IMR-90 (cell line): ENCODE measurements around the gene CYB561D1. TPM values are rescaled to one million over a fixed set of nuclear protein-coding genes. Genes with fewer than 3 reads are reported as not detected.

ENCODE experiments used
- ATAC-seq: fragments of 200-7000 bp; cut with Tn5 transposase; 2 replicates; pipeline ENCODE4 v1.9.1; 2020; ENCODE audit warnings: low read depth, mild to moderate bottlenecking, moderate library complexity
- BruUV-seq: library from RNA; stranded (reverse); fragments of 400-500 nt; replicated peaks from 2 replicates; lab custom pipeline; 2021; lab: Mats Ljungman, UMichigan
- CTCF ChIA-PET: fragments of 300-600 bp; formaldehyde crosslinking; extraction: SDS; loops from one replicate; lab custom pipeline; 2021; ENCODE audit warnings: antibody characterized with exemption; lab: Yijun Ruan, JAX
- POLR2A ChIA-PET: fragments of 300-600 bp; sonication (Branson Sonifier 250); formaldehyde crosslinking; loops from one replicate; lab custom pipeline; 2022; ENCODE audit warnings: antibody characterized with exemption; ENCODE audit not compliant: unreplicated experiment; lab: Charles Lee
- DNase-seq: peaks from one replicate; pipeline ENCODE4 v3.0.0; 2013
- H2AFZ ChIP-seq: replicated peaks from 2 replicates; pipeline ENCODE3; 2013; ENCODE audit warnings: low read length, mild to moderate bottlenecking; ENCODE audit not compliant: poor library complexity
- H2AK5ac ChIP-seq: 2 replicates; pipeline ENCODE4 v1.6.1; 2013; ENCODE audit warnings: low read depth, low read length, inconsistent platforms
- H2AK9ac ChIP-seq: replicated peaks from 2 replicates; pipeline ENCODE3; 2013; ENCODE audit warnings: mild to moderate bottlenecking, low read depth, low read length, moderate library complexity; ENCODE audit not compliant: poor library complexity
- H2BK120ac ChIP-seq: 2 replicates; pipeline ENCODE4 v1.6.1; 2013; ENCODE audit warnings: low read depth, low read length, inconsistent platforms
- H2BK15ac ChIP-seq: 3 replicates; pipeline ENCODE4 v1.6.1; 2013; ENCODE audit warnings: low read depth, low read length, inconsistent platforms
- H2BK20ac ChIP-seq: 2 replicates; pipeline ENCODE4 v1.6.1; 2013; ENCODE audit warnings: low read depth, mild to moderate bottlenecking, inconsistent platforms, low read length, moderate library complexity
- H2BK5ac ChIP-seq: 2 replicates; pipeline ENCODE4 v1.6.1; 2013; ENCODE audit warnings: mild to moderate bottlenecking, low read depth, low read length, inconsistent platforms; ENCODE audit not compliant: poor library complexity, severe bottlenecking
- H3K14ac ChIP-seq: replicated peaks from 2 replicates; pipeline ENCODE4 v1.6.1; 2013; ENCODE audit warnings: low read depth, low read length, inconsistent platforms
- H3K18ac ChIP-seq: 2 replicates; pipeline ENCODE4 v1.6.1; 2013; ENCODE audit warnings: low read depth, low read length, control low read depth
- H3K23ac ChIP-seq: 2 replicates; pipeline ENCODE4 v1.6.1; 2013; ENCODE audit warnings: low read depth, low read length, inconsistent platforms
- H3K27ac ChIP-seq: 2 replicates; pipeline ENCODE4 v1.5.1; 2013; ENCODE audit warnings: mild to moderate bottlenecking, control low read depth, low read length; ENCODE audit not compliant: insufficient read depth
- H3K27me3 ChIP-seq: 2 replicates; pipeline ENCODE4 v1.6.1; 2013; ENCODE audit warnings: low read length; ENCODE audit not compliant: control insufficient read depth, insufficient read depth
- H3K36me3 ChIP-seq: 2 replicates; pipeline ENCODE4 v1.6.1; 2013; ENCODE audit warnings: low read length, mixed read lengths; ENCODE audit not compliant: control insufficient read depth, insufficient read depth
- H3K4ac ChIP-seq: 2 replicates; pipeline ENCODE4 v1.6.1; 2013; ENCODE audit warnings: low read depth, low read length, inconsistent platforms
- H3K4me1 ChIP-seq: 2 replicates; pipeline ENCODE4 v1.6.1; 2013; ENCODE audit warnings: low read length, mixed read lengths; ENCODE audit not compliant: control insufficient read depth, insufficient read depth
- H3K4me2 ChIP-seq: 2 replicates; pipeline ENCODE4 v1.6.1; 2013; ENCODE audit warnings: low read depth, mild to moderate bottlenecking, control low read depth, low read length, moderate library complexity
- H3K4me3 ChIP-seq: 2 replicates; pipeline ENCODE4 v1.5.1; 2013; ENCODE audit warnings: low read depth, mild to moderate bottlenecking, control low read depth, low read length, moderate library complexity; ENCODE audit not compliant: insufficient read depth
- H3K56ac ChIP-seq: 2 replicates; pipeline ENCODE4 v1.6.1; 2013; ENCODE audit warnings: low read length, inconsistent platforms; ENCODE audit not compliant: insufficient read depth; ENCODE audit errors: extremely low read depth
- H3K79me1 ChIP-seq, 2 experiments: 2 replicates each; pipeline ENCODE4 v1.6.1; 2013; ENCODE audit warnings: low read length in 2 of 2, inconsistent platforms in 1 of 2, low read depth in 1 of 2
- H3K9ac ChIP-seq: 2 replicates; pipeline ENCODE4 v1.6.1; 2013; ENCODE audit warnings: low read depth, low read length, control low read depth
- H3K9me1 ChIP-seq: 2 replicates; pipeline ENCODE4 v1.6.1; 2013; ENCODE audit warnings: low read length, inconsistent platforms; ENCODE audit not compliant: insufficient read depth
- H3K9me3 ChIP-seq: 2 replicates; pipeline ENCODE4 v1.6.1; 2013; ENCODE audit warnings: low read length; ENCODE audit not compliant: control insufficient read depth, insufficient read depth
- H4K20me1 ChIP-seq: 2 replicates; pipeline ENCODE4 v1.6.1; 2013; ENCODE audit warnings: low read length, inconsistent platforms; ENCODE audit not compliant: insufficient read depth
- H4K5ac ChIP-seq: 2 replicates; pipeline ENCODE4 v1.6.1; 2013; ENCODE audit warnings: mild to moderate bottlenecking, low read depth, low read length, control low read depth
- H4K8ac ChIP-seq, 2 experiments: 2 replicates each; pipeline ENCODE4 v1.6.1; 2013; ENCODE audit warnings: low read depth in 2 of 2, low read length in 2 of 2, control low read depth in 1 of 2, inconsistent platforms in 1 of 2
- H4K91ac ChIP-seq: 2 replicates; pipeline ENCODE4 v1.6.1; 2013; ENCODE audit warnings: low read depth, low read length, inconsistent platforms; ENCODE audit not compliant: insufficient read depth
- CHD1 ChIP-seq: IDR thresholded peaks from 2 replicates; pipeline ENCODE4 v1.6.1; 2012; ENCODE audit warnings: low read depth, low read length, improper control_type of control experiment
- POLR2A ChIP-seq: IDR thresholded peaks from 2 replicates; pipeline ENCODE4 v1.6.1; 2012; ENCODE audit warnings: mild to moderate bottlenecking, low read depth, low read length
- RAD21 ChIP-seq: IDR thresholded peaks from 2 replicates; pipeline ENCODE4 v1.6.1; 2012; ENCODE audit warnings: low read length, improper control_type of control experiment
- RCOR1 ChIP-seq: IDR thresholded peaks from 2 replicates; pipeline ENCODE4 v1.6.1; 2012; ENCODE audit warnings: mild to moderate bottlenecking, low read length, improper control_type of control experiment; ENCODE audit not compliant: insufficient replicate concordance
- WGBS, 2 experiments: methylation state at CpG; one replicate each; pipeline versions ENCODE4 v1.1.5 to v1.1.7; 2013; ENCODE audit warnings: missing lambda C conversion rate in 2 of 2; ENCODE audit not compliant: insufficient read length in 1 of 2; ENCODE audit errors: extremely low coverage in 2 of 2; 5-methylcytosine and 5-hydroxymethylcytosine counted together
- dilution Hi-C: fragments of 300-500 bp; cut with HindIII; formaldehyde crosslinking; loops from one replicate; pipeline ENCODE4 v1.14.3; 2018; ENCODE audit warnings: low sequenced_read_pairs; ENCODE audit not compliant: unreplicated experiment
- in situ Hi-C: fragments of 300-500 bp; cut with MboI; formaldehyde crosslinking; loops from 3 replicates; pipeline ENCODE4 v1.14.3; 2019; ENCODE audit warnings: low sequenced_read_pairs, inconsistent platforms, mixed read lengths
- intact Hi-C: fragments of 100-400 bp; cut with micrococcal nuclease; formaldehyde crosslinking; loops from 2 replicates; pipeline ENCODE4 v1.10.0; 2022
- polyA plus RNA-seq, 3 experiments: library from polyadenylated mRNA; depleted of rRNA; stranded (reverse); fragments of >200 nt; gene quantifications; 2 replicates each; pipeline ENCODE4 v1.2.3, GENCODE V29; 2012; ENCODE audit warnings: low replicate concordance in 1 of 3
- total RNA-seq: library from RNA; depleted of rRNA; stranded (reverse); fragments of >200 nt; gene quantifications from 2 replicates; pipeline ENCODE4 v1.2.3, GENCODE V29; 2012
- TF ChIP-seq, protein P1 (sequence below): fragments of 150-350 bp; IDR thresholded peaks from 2 replicates; pipeline ENCODE4 v1.6.1; 2017; ENCODE audit warnings: mild to moderate bottlenecking, antibody characterized with exemption, low read length, low read depth
- TF ChIP-seq, protein P2 (sequence below): conservative IDR thresholded peaks from 2 replicates; pipeline ENCODE4 v1.5.1; 2012; ENCODE audit warnings: mild to moderate bottlenecking, low read depth, low read length, improper control_type of control experiment

The CYB561D1 gene
- total and polyA plus RNA-seq, 2 of the 4 experiments (the other 2 are of a cell fraction) = 5.7 to 8.1 TPM

DNA sequence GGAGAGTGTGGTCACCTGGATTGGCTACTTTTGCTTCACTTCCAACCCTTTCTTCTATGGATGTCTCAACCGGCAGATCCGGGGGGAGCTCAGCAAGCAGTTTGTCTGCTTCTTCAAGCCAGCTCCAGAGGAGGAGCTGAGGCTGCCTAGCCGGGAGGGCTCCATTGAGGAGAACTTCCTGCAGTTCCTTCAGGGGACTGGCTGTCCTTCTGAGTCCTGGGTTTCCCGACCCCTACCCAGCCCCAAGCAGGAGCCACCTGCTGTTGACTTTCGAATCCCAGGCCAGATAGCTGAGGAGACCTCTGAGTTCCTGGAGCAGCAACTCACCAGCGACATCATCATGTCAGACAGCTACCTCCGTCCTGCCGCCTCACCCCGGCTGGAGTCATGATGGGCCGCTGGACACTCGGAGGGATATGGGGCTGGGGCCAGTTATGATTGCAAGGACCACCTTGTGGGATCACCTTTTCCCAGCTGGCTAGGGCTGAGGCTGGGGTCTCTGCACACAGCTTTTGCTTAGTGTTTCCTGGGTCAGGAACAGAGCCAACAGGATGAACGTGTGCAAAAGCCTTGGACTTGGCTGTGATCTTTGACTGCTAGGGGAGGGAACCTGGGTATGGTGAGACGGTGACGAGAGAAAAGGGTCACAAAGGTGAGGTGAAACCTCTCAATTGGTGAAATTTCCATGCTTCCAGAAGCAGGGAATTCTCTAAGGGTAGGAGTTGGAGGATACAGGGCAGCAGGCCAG is 50.3 kb downstream of the CYB561D1 start:
- no TSS peak for BruUV-seq
- no peak overlapping the region for H3K4me3 ChIP-seq
- no peak overlapping the region for H2BK120ac ChIP-seq
- H2AFZ ChIP-seq = no peak overlapping the region
- peaks cover 10 to 20% of the 10 kb centered on the region in 2 experiments for H3K79me1 ChIP-seq
- H4K20me1 ChIP-seq = peaks cover 4% of the 10 kb centered on the region; the same call in 1 of the 2 replicates
- DNase-seq (no peak), ATAC-seq (no peak)
- in situ Hi-C loops = no loop called here
- ChIA-PET POLR2A (interaction anchor here (0.7 kb wide), 1 partner anchor 10 kb away, joined by 3 read pairs; no protein-coding TSS in a partner anchor), CTCF (interaction anchor here (0.7 kb wide), 1 partner anchor 179 kb away, joined by 3 read pairs; no protein-coding TSS in a partner anchor)
- H4K91ac ChIP-seq = no peak overlapping the region
- no peaks in the 10 kb centered on the region for H3K9me3 ChIP-seq
- peaks cover 19% of the 10 kb centered on the region for H3K27me3 ChIP-seq
- no peak overlapping the region for H3K4me2 ChIP-seq
- no peak overlapping the region for H3K9ac ChIP-seq
- H2BK15ac ChIP-seq = no peak overlapping the region
- no peak overlapping the region for H2BK5ac ChIP-seq
- TF ChIP-seq, protein P1, sequence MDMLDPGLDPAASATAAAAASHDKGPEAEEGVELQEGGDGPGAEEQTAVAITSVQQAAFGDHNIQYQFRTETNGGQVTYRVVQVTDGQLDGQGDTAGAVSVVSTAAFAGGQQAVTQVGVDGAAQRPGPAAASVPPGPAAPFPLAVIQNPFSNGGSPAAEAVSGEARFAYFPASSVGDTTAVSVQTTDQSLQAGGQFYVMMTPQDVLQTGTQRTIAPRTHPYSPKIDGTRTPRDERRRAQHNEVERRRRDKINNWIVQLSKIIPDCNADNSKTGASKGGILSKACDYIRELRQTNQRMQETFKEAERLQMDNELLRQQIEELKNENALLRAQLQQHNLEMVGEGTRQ = no peak
- no peak for TF ChIP-seq CHD1
- no peak for TF ChIP-seq RAD21
- TF ChIP-seq RCOR1 = no peak
- no peak for TF ChIP-seq POLR2A
- TF ChIP-seq, protein P2, sequence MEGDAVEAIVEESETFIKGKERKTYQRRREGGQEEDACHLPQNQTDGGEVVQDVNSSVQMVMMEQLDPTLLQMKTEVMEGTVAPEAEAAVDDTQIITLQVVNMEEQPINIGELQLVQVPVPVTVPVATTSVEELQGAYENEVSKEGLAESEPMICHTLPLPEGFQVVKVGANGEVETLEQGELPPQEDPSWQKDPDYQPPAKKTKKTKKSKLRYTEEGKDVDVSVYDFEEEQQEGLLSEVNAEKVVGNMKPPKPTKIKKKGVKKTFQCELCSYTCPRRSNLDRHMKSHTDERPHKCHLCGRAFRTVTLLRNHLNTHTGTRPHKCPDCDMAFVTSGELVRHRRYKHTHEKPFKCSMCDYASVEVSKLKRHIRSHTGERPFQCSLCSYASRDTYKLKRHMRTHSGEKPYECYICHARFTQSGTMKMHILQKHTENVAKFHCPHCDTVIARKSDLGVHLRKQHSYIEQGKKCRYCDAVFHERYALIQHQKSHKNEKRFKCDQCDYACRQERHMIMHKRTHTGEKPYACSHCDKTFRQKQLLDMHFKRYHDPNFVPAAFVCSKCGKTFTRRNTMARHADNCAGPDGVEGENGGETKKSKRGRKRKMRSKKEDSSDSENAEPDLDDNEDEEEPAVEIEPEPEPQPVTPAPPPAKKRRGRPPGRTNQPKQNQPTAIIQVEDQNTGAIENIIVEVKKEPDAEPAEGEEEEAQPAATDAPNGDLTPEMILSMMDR = no peak
- intact Hi-C loops = no loop called here
- H3K36me3 ChIP-seq = no peaks in the 10 kb centered on the region
- no peaks in the 10 kb centered on the region; the same call in 1 of the 2 replicates for H3K9me1 ChIP-seq
- H4K8ac ChIP-seq = no peak overlapping the region
- 60% methylated on average over 2 of the region's 14 CpGs; no CpG with 5 or more reads in 1 of the 2 experiments for WGBS, 2 experiments
- peaks cover 4% of the 10 kb centered on the region for H3K4me1 ChIP-seq
- no peak overlapping the region for H3K14ac ChIP-seq
- dilution Hi-C loops = no loop called here
- no peak overlapping the region for H3K23ac ChIP-seq
- no peak overlapping the region for H3K4ac ChIP-seq
- H2AK5ac ChIP-seq = no peak overlapping the region
- H2AK9ac ChIP-seq = no peak overlapping the region
- no peak overlapping the region for H2BK20ac ChIP-seq
- H3K18ac ChIP-seq = no peak overlapping the region
- H3K27ac ChIP-seq = no peak overlapping the region
- H3K56ac ChIP-seq = no peak overlapping the region
- H4K5ac ChIP-seq = no peak overlapping the region
